Uterus (tissue), 4 donors: ENCODE measurements around the gene PPP1R27. TPM values are rescaled to one million over a fixed set of nuclear protein-coding genes. Genes with fewer than 3 reads are reported as not detected.
A peak's percentile ranks its signal among the peaks of the same experiment; 100 is the strongest.

Source experiments
- DNase-seq, 2 donors: peaks; one replicate each; pipeline ENCODE4 v3.0.0-alpha.2; 2019 to 2020
- H3K27ac ChIP-seq, 2 donors: fragments of 200-600 bp; sonication (generic); 1 replicate in 1 of 2; 2 replicates in 1 of 2; pipeline ENCODE4 v1.5.1; 2016 to 2018
- H3K27me3 ChIP-seq, 2 donors: fragments of 200-600 bp; sonication (generic); one replicate each; pipeline ENCODE4 v1.5.1; 2018 to 2019; ENCODE audit warnings: control low read depth in 1 of 2
- H3K36me3 ChIP-seq, 2 donors: fragments of 200-600 bp; sonication (generic); one replicate each; pipeline ENCODE4 v1.5.1; 2019; ENCODE audit warnings: control low read depth in 1 of 2
- H3K4me1 ChIP-seq, 2 donors: fragments of 200-600 bp; sonication (generic); one replicate each; pipeline ENCODE4 v1.5.1; 2018 to 2019; ENCODE audit warnings: control low read depth in 1 of 2
- H3K4me3 ChIP-seq, 2 donors: fragments of 200-600 bp; sonication (generic); 1 replicate in 1 of 2; 2 replicates in 1 of 2; pipeline ENCODE4 v1.5.1; 2018 to 2019; ENCODE audit warnings: mild to moderate bottlenecking in 1 of 2
- H3K9me3 ChIP-seq, 2 donors: fragments of 200-600 bp; sonication (generic); one replicate each; pipeline ENCODE4 v1.5.1; 2019; ENCODE audit warnings: control low read depth in 1 of 2
- CTCF ChIP-seq, 4 experiments: fragments of 200-600 bp in 2 of 4; fragments of 450-650 bp in 2 of 4; sonication (generic) in 2 of 4; IDR thresholded peaks; one replicate each; pipeline ENCODE4 v1.5.1; 2016 to 2019; ENCODE audit warnings: antibody characterized with exemption in 4 of 4, mild to moderate bottlenecking in 2 of 4, moderate library complexity in 1 of 4
- POLR2A ChIP-seq, 2 donors: fragments of 450-650 bp; IDR thresholded peaks; one replicate each; pipeline ENCODE4 v1.6.1; 2016; ENCODE audit warnings: antibody characterized with exemption in 2 of 2, mild to moderate bottlenecking in 1 of 2, moderate library complexity in 1 of 2
- intact Hi-C: fragments of 100-400 bp; cut with DNase I; formaldehyde crosslinking; loops from one replicate; pipeline ENCODE4 v1.15.1; 2023; ENCODE audit warnings: low total_unique reads
- total RNA-seq, 4 donors: library from RNA; depleted of rRNA in 3 of 4; stranded (reverse); fragments of >200 nt in 3 of 4; gene quantifications; one replicate each; pipeline versions ENCODE4 v1.1.0 to v1.2.4, GENCODE V29; 2014 to 2023
- donor health status: DM: yes; HTN: yes; CAD: no.

Gene PPP1R27
- total RNA-seq, 4 donors from 2014 or later = 1.6 TPM; not detected in 3

- intact Hi-C loops = no loop called here
- no peak overlapping the region for H3K27ac ChIP-seq
- H3K4me1 ChIP-seq = no peaks in the 10 kb centered on the region
- no peaks in the 10 kb centered on the region for H3K27me3 ChIP-seq
- no peak overlapping the region for H3K4me3 ChIP-seq
- no peaks in the 10 kb centered on the region for H3K9me3 ChIP-seq
- DNase-seq = no peak
- TF ChIP-seq POLR2A (IDR thresholded peaks at IDR 0.05) (no peak), CTCF (IDR thresholded peaks at IDR 0.05) (no peak)
- no peaks in the 10 kb centered on the region for H3K36me3 ChIP-seq
These were observed 9.5 kb upstream of the PPP1R27 start for GRCh38 chr17:81844327-81844851.

GRCh38 chr17:81843713-81844326 is 9.0 kb upstream of the PPP1R27 start:
- intact Hi-C loops = no loop called here
- H3K36me3 ChIP-seq = no peaks in the 10 kb centered on the region
- H3K9me3 ChIP-seq = no peaks in the 10 kb centered on the region
- H3K4me1 ChIP-seq = no peaks in the 10 kb centered on the region
- no peaks in the 10 kb centered on the region for H3K27me3 ChIP-seq
- no peak for DNase-seq
- no peak overlapping the region for H3K27ac ChIP-seq
- no peak for TF ChIP-seq CTCF (IDR thresholded peaks at IDR 0.05)
- no peak for TF ChIP-seq POLR2A (IDR thresholded peaks at IDR 0.05)
- H3K4me3 ChIP-seq = no peak overlapping the region

- no peaks in the 10 kb centered on the region for H3K27me3 ChIP-seq
- no peak overlapping the region for H3K4me3 ChIP-seq
- peak; percentile 50 to 75 for DNase-seq
- no peak overlapping the region for H3K27ac ChIP-seq
- intact Hi-C loops = no loop called here
- no peaks in the 10 kb centered on the region for H3K4me1 ChIP-seq
- H3K9me3 ChIP-seq = no peaks in the 10 kb centered on the region
- H3K36me3 ChIP-seq = no peaks in the 10 kb centered on the region
- TF ChIP-seq POLR2A (IDR thresholded peaks at IDR 0.05) = no peak
- no peak for TF ChIP-seq CTCF (IDR thresholded peaks at IDR 0.05)
These were observed 8.1 kb upstream of the PPP1R27 start for GRCh38 chr17:81842725-81843504.

- intact Hi-C loops = no loop called here
- no peaks in the 10 kb centered on the region for H3K4me1 ChIP-seq
- TF ChIP-seq CTCF (IDR thresholded peaks at IDR 0.05) (no peak), POLR2A (IDR thresholded peaks at IDR 0.05) (no peak)
- no peak for DNase-seq
- H3K36me3 ChIP-seq = no peaks in the 10 kb centered on the region
- H3K27ac ChIP-seq = no peak overlapping the region
- H3K27me3 ChIP-seq = no peaks in the 10 kb centered on the region
- no peaks in the 10 kb centered on the region for H3K9me3 ChIP-seq
- H3K4me3 ChIP-seq = no peak overlapping the region
These were observed 7.5 kb upstream of the PPP1R27 start for GRCh38 chr17:81842378-81842724.

GRCh38 chr17:81841866-81842265 is 7.0 kb upstream of the PPP1R27 start:
- no peaks in the 10 kb centered on the region for H3K27me3 ChIP-seq
- DNase-seq = no peak
- intact Hi-C loops = no loop called here
- TF ChIP-seq CTCF (IDR thresholded peaks at IDR 0.05) (no peak), POLR2A (IDR thresholded peaks at IDR 0.05) (no peak)
- H3K4me3 ChIP-seq = no peak overlapping the region
- H3K27ac ChIP-seq = no peak overlapping the region
- H3K36me3 ChIP-seq = no peaks in the 10 kb centered on the region
- no peaks in the 10 kb centered on the region for H3K4me1 ChIP-seq
- H3K9me3 ChIP-seq = no peaks in the 10 kb centered on the region
